Right lobe of liver (tissue), 4 donors: Measurements from ENCODE around the gene KCNE2.

Experiments
- CTCF ChIP-seq, 4 donors: fragments of 200-600 bp in 3 of 4; fragments of 450-650 bp in 1 of 4; IDR thresholded peaks; one replicate each; pipeline versions ENCODE4 v1.5.1 to v1.8.0; 2016 to 2022; ENCODE audit warnings: antibody characterized with exemption in 4 of 4, mild to moderate bottlenecking in 2 of 4
- POLR2A ChIP-seq: fragments of 450-650 bp; IDR thresholded peaks from one replicate; pipeline ENCODE4 v1.6.1; 2017; ENCODE audit warnings: antibody characterized with exemption, mild to moderate bottlenecking
- donor health status: DM: no; HTN: no; CAD: no.
- donor health status: DM: no; HTN: no; CAD: no.
- donor health status: DM: no; HTN: yes; CAD: no.

GRCh38 chr21:34320011-34320410, 43.8 kb upstream of the KCNE2 start:
- TF ChIP-seq CTCF (IDR thresholded peaks at IDR 0.05) (no peak), POLR2A (no peak)
